Left kidney (tissue), 2 donors: ENCODE measurements around the gene NFYB. TPM values are rescaled to one million over a fixed set of nuclear protein-coding genes. Genes with fewer than 3 reads are reported as not detected.
"Not testable (repeated sequence)": the region's sequence is repeated elsewhere in the genome, so short reads cannot be mapped to it uniquely, and the experiment has no call there.

Experiments
- DNase-seq: peaks from one replicate; pipeline ENCODE4 v3.0.0-alpha.2; 2013
- polyA plus RNA-seq: library from polyadenylated mRNA; unstranded; fragments of 120-200 nt; gene quantifications from one replicate; pipeline ENCODE4 v1.2.1, GENCODE V29; 2013; ENCODE audit not compliant: insufficient read length

Gene NFYB
- polyA plus RNA-seq, 1 donor, result 117 TPM

DNA sequence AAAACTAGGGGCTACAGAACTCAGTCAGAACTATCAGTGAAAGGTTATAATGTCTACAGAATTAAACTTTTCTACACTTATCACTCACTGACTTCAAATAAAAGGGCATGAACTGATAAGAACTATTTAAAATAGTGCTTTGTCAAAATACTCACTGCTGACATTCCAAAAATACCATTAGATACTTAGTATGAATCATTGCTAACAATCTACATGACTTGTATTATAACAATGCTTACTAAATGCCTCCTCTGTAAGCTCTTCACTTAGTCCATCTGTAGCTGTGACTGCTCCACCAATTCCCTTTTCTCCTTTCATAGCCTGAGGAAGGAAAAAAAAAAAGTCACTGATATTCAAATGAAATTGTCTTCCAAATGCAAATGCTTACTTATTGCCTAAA lies 17.0 kb downstream of the NFYB start:
- DNase-seq, result no peak

- no peak for DNase-seq
Observed at GRCh38 chr12:104115587-104115975, 22.4 kb downstream of the NFYB start.

DNA sequence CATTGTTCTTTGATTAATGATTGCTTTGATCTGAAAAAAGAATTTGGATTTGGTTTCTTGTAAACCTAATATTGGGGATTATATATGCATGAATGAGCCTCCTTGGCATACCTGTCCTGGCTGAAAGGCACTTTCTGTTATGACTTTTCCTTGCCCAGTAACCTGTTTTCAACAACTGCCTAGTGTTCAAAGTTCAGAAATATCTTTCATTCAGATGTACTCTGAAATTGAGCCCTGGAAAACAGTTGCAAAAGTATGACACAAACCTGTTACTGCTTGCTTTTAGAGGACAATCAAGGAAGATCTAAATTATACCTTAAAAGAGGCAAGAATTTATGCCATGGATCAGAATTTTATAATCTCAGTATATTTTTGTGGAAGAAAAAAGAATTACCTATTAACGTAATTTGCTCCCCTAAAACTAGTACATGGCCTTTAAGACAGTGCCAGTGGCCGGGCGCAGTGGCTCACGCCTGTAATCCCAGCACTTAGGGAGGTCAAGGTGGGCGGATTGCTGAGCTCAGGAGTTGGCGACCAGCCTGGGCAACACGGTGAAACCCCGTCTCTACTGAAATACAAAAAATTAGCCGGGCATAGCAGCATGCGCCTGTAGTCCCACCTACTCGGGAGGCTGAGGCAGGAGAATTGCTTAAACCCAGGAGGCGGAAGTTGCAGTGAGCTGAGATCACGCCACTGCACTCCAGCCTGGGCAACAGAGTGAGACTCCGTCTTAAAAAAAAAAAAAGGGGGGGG lies 23.0 kb downstream of the NFYB start:
- not testable (repeated sequence) for DNase-seq

GRCh38 chr12:104109446-104110271 lies 28.4 kb downstream of the NFYB start:
- DNase-seq, result no peak

DNA sequence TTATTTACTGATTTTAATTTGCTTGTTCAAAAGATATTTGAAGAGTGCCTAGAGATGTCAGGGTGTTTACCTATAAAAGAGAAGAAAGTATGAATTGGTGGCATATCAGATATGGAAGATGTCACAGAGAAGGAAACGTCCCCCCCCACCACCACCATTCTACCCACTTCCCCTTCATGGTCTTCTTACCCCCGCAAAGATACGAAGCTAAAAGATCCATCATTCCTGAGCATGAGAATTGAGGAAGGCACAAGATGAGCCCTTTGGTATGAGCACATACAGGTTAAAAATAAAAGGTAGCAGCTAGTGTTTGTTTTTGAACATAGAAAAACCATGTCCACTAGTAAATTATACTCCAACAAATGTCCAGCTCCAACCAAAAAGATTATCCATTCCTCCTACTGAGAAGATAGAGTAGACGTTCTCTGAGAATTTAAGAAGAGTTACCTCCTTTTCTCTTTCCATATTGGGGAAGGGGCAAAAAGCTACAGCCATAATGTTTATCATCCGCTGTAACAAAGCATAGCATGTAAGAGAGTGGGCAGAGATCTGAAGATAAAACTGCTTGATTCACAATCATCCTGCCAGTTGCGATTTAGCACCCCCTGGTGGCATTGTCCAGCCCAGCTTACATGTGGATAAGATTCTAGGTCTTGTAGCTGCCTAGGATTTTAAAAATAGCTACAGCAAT lies 29.1 kb downstream of the NFYB start:
- DNase-seq, result peak; percentile 88

GRCh38 chr12:104106965-104107364 lies 31.0 kb downstream of the NFYB start:
- no peak for DNase-seq

GRCh38 chr12:104105461-104105860 lies 32.5 kb downstream of the NFYB start:
- no peak for DNase-seq

DNA sequence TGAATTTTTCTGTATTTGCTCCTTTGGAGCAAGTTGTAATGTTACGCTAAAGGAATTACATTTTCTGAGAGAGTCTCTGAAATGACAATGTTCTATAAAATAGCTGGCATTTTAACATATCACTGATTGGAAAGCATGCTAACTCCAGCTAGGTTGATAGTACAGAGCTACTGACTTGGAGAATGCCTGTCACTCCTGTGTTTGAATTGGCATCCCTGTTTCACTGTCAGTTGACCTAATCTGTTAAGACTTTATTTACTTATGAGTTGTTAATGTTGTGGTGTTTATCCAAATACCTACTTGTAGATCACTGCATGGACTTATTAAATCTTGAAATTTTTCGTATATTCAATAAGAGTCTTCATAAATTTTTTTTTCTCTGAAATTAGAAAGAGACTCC lies 40.1 kb downstream of the NFYB start:
- DNase-seq, result no peak

DNA sequence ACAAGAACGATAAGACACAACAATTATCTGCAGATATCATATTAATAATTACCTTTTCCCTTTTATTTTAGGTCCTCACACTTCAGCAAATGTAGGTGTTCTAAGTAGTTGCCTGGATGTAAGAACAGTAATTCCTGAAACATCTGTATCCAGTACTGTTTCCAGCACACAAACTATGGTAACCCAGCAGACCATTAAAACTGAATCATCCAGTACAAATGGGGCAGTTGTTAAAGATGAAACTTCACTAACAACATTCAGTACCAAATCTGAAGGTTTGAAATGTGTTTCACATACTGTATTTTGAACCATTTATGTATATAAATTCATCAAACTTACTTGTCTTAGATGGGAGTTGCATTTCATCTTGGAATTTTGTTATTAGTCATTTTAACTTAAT lies 42.7 kb downstream of the NFYB start:
- DNase-seq, result no peak

GRCh38 chr12:104094284-104094683 lies 43.7 kb downstream of the NFYB start:
- DNase-seq, result no peak

DNA sequence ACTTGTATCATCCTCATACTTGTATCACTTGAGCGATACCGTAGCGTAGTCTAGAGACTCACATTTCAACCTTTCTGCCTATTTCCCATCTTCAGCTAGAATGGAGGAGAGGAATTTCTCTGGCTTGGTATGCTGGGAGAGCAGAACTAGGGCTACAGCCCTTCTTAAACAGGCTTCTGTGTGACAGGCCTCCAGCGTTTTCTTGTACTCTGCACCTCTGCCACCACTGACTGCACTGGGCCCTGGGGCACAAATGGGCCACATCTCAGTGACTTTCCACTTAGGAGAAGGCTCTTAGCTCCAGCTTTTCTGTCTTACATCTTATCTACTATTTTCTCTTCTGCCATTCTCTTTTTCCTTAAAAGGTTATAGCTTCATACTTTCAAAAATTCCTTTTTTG lies 46.9 kb downstream of the NFYB start:
- no peak for DNase-seq

- no peak for DNase-seq
Observed at GRCh38 chr12:104090685-104091084, 47.3 kb downstream of the NFYB start.

GRCh38 chr12:104083769-104084475 lies 54.1 kb downstream of the NFYB start:
- no peak for DNase-seq

DNA sequence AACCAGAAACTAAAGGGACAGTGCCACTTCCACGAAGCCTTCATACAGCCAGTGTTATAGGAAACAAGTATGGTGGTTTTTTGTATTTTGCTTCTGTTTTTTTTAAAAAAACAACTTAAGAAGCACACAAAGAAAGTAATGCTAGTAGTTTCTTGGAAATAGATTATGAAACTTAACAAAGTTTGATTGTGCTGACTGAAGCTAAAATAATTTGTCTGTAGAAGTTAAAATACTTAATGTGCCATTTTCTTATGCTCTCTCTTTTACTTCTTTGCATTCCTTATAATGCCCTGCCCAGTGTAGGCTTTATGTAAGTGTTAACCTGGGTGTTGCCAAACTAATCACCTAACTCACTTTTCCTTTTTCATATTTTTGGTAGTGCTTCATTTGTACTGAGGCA lies 57.2 kb downstream of the NFYB start:
- DNase-seq, result no peak

GRCh38 chr12:104079024-104079423 lies 59.0 kb downstream of the NFYB start:
- DNase-seq, result no peak

DNA sequence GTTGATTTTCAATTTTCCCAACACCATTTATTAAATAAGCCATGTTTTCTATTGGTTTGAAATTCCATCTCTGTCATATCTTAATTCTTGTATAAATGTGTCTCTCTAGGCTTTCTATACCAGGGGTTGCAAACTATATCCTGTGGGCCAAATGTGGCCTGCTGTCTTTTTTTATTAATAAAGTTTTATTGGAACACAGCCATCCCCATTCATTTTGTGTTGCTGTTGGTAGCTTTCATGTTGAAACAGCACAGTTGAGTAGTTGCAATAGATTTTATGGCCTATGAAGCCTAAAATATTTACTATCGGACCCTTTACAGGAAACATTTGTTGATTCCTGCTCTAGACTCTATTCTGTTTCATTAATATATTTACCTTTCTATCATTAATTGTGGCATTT lies 64.3 kb downstream of the NFYB start:
- DNase-seq, result no peak

GRCh38 chr12:104072099-104072498 lies 65.9 kb downstream of the NFYB start:
- no peak for DNase-seq

Other genes with a start within 250 kb of the NFYB start
- 986 TPM for gene HSP90B1, start 207.8 kb downstream of the NFYB start, polyA plus RNA-seq
- gene TDG, start 172.3 kb downstream of the NFYB start, polyA plus RNA-seq, result 66.4 TPM
- gene GLT8D2, start 88.0 kb downstream of the NFYB start, polyA plus RNA-seq, result 11.0 TPM
- 22.3 TPM for gene HCFC2, start 73.7 kb downstream of the NFYB start, polyA plus RNA-seq
- 65.8 TPM for gene TXNRD1, start 77.6 kb upstream of the NFYB start, polyA plus RNA-seq
- 3.9 TPM for gene EID3, start 165.5 kb upstream of the NFYB start, polyA plus RNA-seq